Osteocyte (in vitro differentiated cells): ENCODE data around the gene LRRC18. TPM values are rescaled to one million over a fixed set of nuclear protein-coding genes. Genes with fewer than 3 reads are reported as not detected.

ENCODE experiments used
- DNase-seq: peaks from one replicate; pipeline ENCODE4 v3.0.0; 2021; ENCODE audit warnings: mixed read lengths; ENCODE audit not compliant: unreplicated experiment; ENCODE audit errors: extremely low spot score
- H3K27ac Mint-ChIP-seq: one replicate; pipeline ENCODE4 v1.8.0; 2021; ENCODE audit warnings: mild to moderate bottlenecking, mixed read lengths; ENCODE audit not compliant: unreplicated experiment
- H3K27me3 Mint-ChIP-seq: one replicate; pipeline ENCODE4 v1.8.0; 2021; ENCODE audit warnings: mixed read lengths; ENCODE audit not compliant: unreplicated experiment
- H3K36me3 Mint-ChIP-seq: one replicate; pipeline ENCODE4 v1.8.0; 2021; ENCODE audit warnings: mixed read lengths; ENCODE audit not compliant: unreplicated experiment
- H3K4me1 Mint-ChIP-seq: one replicate; pipeline ENCODE4 v1.8.0; 2021; ENCODE audit warnings: mixed read lengths; ENCODE audit not compliant: unreplicated experiment
- H3K4me3 Mint-ChIP-seq: one replicate; pipeline ENCODE4 v1.8.0; 2021; ENCODE audit warnings: mild to moderate bottlenecking, moderate library complexity, mixed read lengths; ENCODE audit not compliant: unreplicated experiment
- H3K9me3 Mint-ChIP-seq: one replicate; pipeline ENCODE4 v1.8.0; 2021; ENCODE audit warnings: mixed read lengths; ENCODE audit not compliant: unreplicated experiment
- CTCF ChIP-seq: fragments of 200-600 bp; sonication (generic); IDR thresholded peaks from 2 replicates; pipeline ENCODE4 v1.5.0; 2021; ENCODE audit warnings: antibody characterized with exemption, mild to moderate bottlenecking, moderate library complexity
- total RNA-seq: library from RNA; stranded (reverse); gene quantifications from 2 replicates; pipeline ENCODE4 v1.2.1, GENCODE V29; 2021

The LRRC18 gene
- total RNA-seq, 1 donor from 2014 or later = not detected

GRCh38 chr10:48931188-48931587, 8.5 kb downstream of the LRRC18 start:
- H3K36me3 Mint-ChIP-seq = no peaks in the 10 kb centered on the region
- no peak overlapping the region for H3K27ac Mint-ChIP-seq
- no peak for TF ChIP-seq CTCF
- H3K27me3 Mint-ChIP-seq = peaks cover 3% of the 10 kb centered on the region
- H3K4me3 Mint-ChIP-seq = no peak overlapping the region
- H3K4me1 Mint-ChIP-seq = no peaks in the 10 kb centered on the region
- DNase-seq = peak; percentile 80
- H3K9me3 Mint-ChIP-seq = no peaks in the 10 kb centered on the region

GRCh38 chr10:48929413-48929990, 10.1 kb downstream of the LRRC18 start:
- Mint-ChIP-seq H3K36me3 (no peaks in the 10 kb centered on the region), H3K27ac (no peak overlapping the region), H3K27me3 (no peaks in the 10 kb centered on the region), H3K4me3 (no peak overlapping the region), H3K4me1 (no peaks in the 10 kb centered on the region), H3K9me3 (no peaks in the 10 kb centered on the region)
- peak; percentile 68 for DNase-seq
- TF ChIP-seq CTCF = no peak

GRCh38 chr10:48926764-48927540, 12.7 kb downstream of the LRRC18 start:
- Mint-ChIP-seq H3K27me3 (peaks cover 2% of the 10 kb centered on the region), H3K4me1 (no peaks in the 10 kb centered on the region), H3K36me3 (no peaks in the 10 kb centered on the region), H3K4me3 (no peak overlapping the region), H3K27ac (no peak overlapping the region), H3K9me3 (no peaks in the 10 kb centered on the region)
- no peak for TF ChIP-seq CTCF
- peak; percentile 72 for DNase-seq

GRCh38 chr10:48926255-48926654, 13.4 kb downstream of the LRRC18 start:
- Mint-ChIP-seq H3K36me3 (no peaks in the 10 kb centered on the region), H3K27me3 (peaks cover 2% of the 10 kb centered on the region), H3K27ac (no peak overlapping the region), H3K4me1 (no peaks in the 10 kb centered on the region), H3K4me3 (no peak overlapping the region), H3K9me3 (no peaks in the 10 kb centered on the region)
- DNase-seq = peak; percentile 69
- no peak for TF ChIP-seq CTCF

GRCh38 chr10:48924988-48925387, 14.7 kb downstream of the LRRC18 start:
- no peaks in the 10 kb centered on the region for H3K9me3 Mint-ChIP-seq

More at GRCh38 chr10:48924988-48925387, 14.7 kb downstream of the LRRC18 start:
- Mint-ChIP-seq H3K4me1 (no peaks in the 10 kb centered on the region), H3K27me3 (peaks cover 6% of the 10 kb centered on the region), H3K36me3 (no peaks in the 10 kb centered on the region), H3K27ac (no peak overlapping the region), H3K4me3 (no peak overlapping the region)
- DNase-seq = peak; percentile 48
- no peak for TF ChIP-seq CTCF
